Astrocyte of the spinal cord (primary cell): Measurements from ENCODE around the gene SOD3.

Experiments
- DNase-seq: peaks from one replicate; pipeline ENCODE4 v3.0.0; 2011; ENCODE audit warnings: low read depth, low spot score
- H3K4me3 ChIP-seq: 2 replicates; pipeline ENCODE4 v1.5.1; 2011; ENCODE audit warnings: low read depth, mild to moderate bottlenecking, low read length, moderate library complexity
- in situ Hi-C: cut with HindIII; loops from 2 replicates; pipeline ENCODE4 v1.10.0; 2017; ENCODE audit warnings: low sequenced_read_pairs
- TF ChIP-seq, protein P1 (sequence below): IDR thresholded peaks from 2 replicates; pipeline ENCODE4 v1.5.1; 2012; ENCODE audit warnings: low read depth, mild to moderate bottlenecking, low read length, inconsistent platforms

The SOD3 gene

GRCh38 chr4:24837781-24838180 is 42.4 kb downstream of the SOD3 start:
- no peak overlapping the region for H3K4me3 ChIP-seq
- DNase-seq = no peak
- TF ChIP-seq, protein P1, sequence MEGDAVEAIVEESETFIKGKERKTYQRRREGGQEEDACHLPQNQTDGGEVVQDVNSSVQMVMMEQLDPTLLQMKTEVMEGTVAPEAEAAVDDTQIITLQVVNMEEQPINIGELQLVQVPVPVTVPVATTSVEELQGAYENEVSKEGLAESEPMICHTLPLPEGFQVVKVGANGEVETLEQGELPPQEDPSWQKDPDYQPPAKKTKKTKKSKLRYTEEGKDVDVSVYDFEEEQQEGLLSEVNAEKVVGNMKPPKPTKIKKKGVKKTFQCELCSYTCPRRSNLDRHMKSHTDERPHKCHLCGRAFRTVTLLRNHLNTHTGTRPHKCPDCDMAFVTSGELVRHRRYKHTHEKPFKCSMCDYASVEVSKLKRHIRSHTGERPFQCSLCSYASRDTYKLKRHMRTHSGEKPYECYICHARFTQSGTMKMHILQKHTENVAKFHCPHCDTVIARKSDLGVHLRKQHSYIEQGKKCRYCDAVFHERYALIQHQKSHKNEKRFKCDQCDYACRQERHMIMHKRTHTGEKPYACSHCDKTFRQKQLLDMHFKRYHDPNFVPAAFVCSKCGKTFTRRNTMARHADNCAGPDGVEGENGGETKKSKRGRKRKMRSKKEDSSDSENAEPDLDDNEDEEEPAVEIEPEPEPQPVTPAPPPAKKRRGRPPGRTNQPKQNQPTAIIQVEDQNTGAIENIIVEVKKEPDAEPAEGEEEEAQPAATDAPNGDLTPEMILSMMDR = no peak
- in situ Hi-C loops = no loop called here

DNA sequence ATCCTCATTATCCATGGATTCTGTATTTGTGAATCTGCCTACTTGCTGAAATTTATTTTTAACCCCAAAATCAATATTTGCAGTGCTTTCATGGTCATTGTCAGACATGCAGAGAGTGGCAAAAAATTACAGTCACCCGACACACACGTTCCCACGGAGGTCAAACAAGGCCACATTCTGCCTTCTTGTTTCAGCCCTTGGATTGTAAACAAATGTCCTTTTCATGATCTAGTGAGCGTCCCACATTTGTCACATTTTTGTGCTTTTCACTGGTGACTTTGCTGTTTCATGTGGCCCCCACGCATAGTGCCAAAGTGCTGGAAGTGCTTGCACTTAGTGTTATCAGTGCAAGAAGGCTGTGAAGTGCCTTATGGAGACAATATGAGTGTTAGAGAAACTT is 45.0 kb downstream of the SOD3 start:
- in situ Hi-C loops = no loop called here
- no peak overlapping the region for H3K4me3 ChIP-seq
- no peak for DNase-seq
- TF ChIP-seq, protein P1 = no peak

- H3K4me3 ChIP-seq = no peak overlapping the region
- no peak for DNase-seq
- in situ Hi-C loops = no loop called here
- TF ChIP-seq, protein P1 = no peak
Measured at GRCh38 chr4:24840826-24841543, 45.6 kb downstream of the SOD3 start.

DNA sequence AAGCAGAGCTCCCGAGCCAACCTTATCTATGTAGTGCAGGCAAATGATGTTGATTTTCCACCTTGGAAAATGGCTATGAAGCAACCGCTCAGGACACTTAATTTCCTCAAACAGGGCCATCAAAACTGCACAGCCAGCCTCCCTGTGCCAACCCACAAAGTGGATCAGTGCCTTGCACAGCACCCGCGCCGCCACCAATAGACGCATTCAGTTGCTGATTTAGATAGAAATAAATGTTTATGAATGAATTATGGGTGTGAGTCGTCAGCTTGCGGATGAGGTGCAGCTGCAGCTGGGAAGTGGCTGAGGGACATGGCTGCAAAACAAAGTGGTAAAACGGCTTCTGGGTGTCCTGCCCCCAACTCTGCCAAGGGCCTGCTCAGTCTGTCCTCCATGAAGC is 47.0 kb downstream of the SOD3 start:
- in situ Hi-C loops = no loop called here
- DNase-seq = no peak
- H3K4me3 ChIP-seq = no peak overlapping the region
- TF ChIP-seq, protein P1 = no peak

- TF ChIP-seq, protein P1 = no peak
- in situ Hi-C loops = no loop called here
- no peak overlapping the region for H3K4me3 ChIP-seq
- no peak for DNase-seq
Measured at GRCh38 chr4:24843096-24843495, 47.7 kb downstream of the SOD3 start.

DNA sequence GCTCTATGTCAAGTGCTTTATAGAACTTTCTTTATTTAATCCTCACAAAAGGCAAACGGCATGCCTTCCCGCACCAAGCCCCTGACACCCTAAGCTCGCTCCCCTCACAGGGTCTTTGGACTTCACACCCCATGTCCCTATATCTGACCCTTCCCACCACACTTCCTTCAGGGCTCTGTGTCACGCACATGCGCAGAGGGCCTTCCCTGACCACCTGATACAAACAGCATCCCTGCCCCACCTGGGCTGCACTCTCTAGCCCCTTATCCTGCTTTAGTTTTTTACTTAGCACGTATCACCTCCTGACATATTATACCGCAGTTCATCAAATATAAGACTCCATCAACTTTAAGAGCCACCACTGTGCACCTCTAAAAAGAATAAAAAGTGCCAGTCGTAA is 49.8 kb downstream of the SOD3 start:
- in situ Hi-C loops = no loop called here
- DNase-seq = no peak
- H3K4me3 ChIP-seq = no peak overlapping the region
- TF ChIP-seq, protein P1 = no peak

DNA sequence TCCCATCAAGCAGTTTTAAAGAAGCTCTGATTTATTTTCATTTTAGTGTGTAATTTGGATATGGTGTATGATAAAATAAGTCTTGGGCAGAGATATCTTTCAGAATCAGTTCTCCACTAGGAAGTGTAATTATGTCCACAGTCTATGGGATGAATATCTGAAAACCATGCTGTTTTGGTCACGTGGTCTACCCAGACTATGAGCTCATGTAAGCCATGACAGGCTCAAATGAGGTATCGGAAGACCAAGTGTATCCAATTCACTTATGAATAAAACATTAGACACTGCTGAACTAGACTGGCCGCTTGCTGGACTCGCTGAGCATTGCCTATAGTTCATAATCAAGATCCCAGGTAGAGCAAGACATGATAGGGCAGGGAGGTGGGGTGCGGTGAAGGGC is 50.5 kb downstream of the SOD3 start:
- no peak for DNase-seq
- no peak overlapping the region for H3K4me3 ChIP-seq
- TF ChIP-seq, protein P1 = no peak
- in situ Hi-C loops = no loop called here
